ENCODE measurements around the gene DNAJC5.

Gene DNAJC5

GRCh38 chr20:63941282-63942081 lies 46.6 kb downstream of the DNAJC5 start:
- no peak for DNase-seq (ENCODE audit: low read depth)

GRCh38 chr20:63942250-63942951 lies 47.5 kb downstream of the DNAJC5 start:
- DNase-seq (ENCODE audit: low read depth), result no peak

GRCh38 chr20:63942969-63943807 lies 48.3 kb downstream of the DNAJC5 start:
- DNase-seq (ENCODE audit: low read depth), result no peak

GRCh38 chr20:63943808-63944077 lies 48.8 kb downstream of the DNAJC5 start:
- DNase-seq (ENCODE audit: low read depth), result no peak

GRCh38 chr20:63944078-63944941 lies 49.4 kb downstream of the DNAJC5 start:
- DNase-seq (ENCODE audit: low read depth), result no peak

GRCh38 chr20:63945031-63945658 lies 50.2 kb downstream of the DNAJC5 start:
- DNase-seq (ENCODE audit: low read depth), result no peak

GRCh38 chr20:63945921-63946920 lies 51.3 kb downstream of the DNAJC5 start:
- no peak for DNase-seq (ENCODE audit: low read depth)

- DNase-seq (ENCODE audit: low read depth), result no peak
These were observed 52.2 kb downstream of the DNAJC5 start for GRCh38 chr20:63946986-63947637.

GRCh38 chr20:63947638-63948456 lies 52.9 kb downstream of the DNAJC5 start:
- DNase-seq (ENCODE audit: low read depth), result no peak

- DNase-seq (ENCODE audit: low read depth), result no peak
These were observed 55.9 kb downstream of the DNAJC5 start for GRCh38 chr20:63950701-63951397.

- no peak for DNase-seq (ENCODE audit: low read depth)
These were observed 56.7 kb downstream of the DNAJC5 start for GRCh38 chr20:63951398-63952209.

- DNase-seq (ENCODE audit: low read depth), result no peak
These were observed 57.2 kb downstream of the DNAJC5 start for GRCh38 chr20:63952210-63952535.

- DNase-seq (ENCODE audit: low read depth), result no peak
These were observed 57.8 kb downstream of the DNAJC5 start for GRCh38 chr20:63952769-63953168.

GRCh38 chr20:63953764-63954429 lies 59.0 kb downstream of the DNAJC5 start:
- DNase-seq (ENCODE audit: low read depth), result no peak

GRCh38 chr20:63955281-63955826 lies 60.4 kb downstream of the DNAJC5 start:
- no peak for DNase-seq (ENCODE audit: low read depth)
